EL (cell line): ENCODE results near the gene PEX11G.

Experiments used
- DNase-seq: peaks from one replicate; pipeline ENCODE4 v3.0.0-alpha.2; 2016

The PEX11G gene

DNA sequence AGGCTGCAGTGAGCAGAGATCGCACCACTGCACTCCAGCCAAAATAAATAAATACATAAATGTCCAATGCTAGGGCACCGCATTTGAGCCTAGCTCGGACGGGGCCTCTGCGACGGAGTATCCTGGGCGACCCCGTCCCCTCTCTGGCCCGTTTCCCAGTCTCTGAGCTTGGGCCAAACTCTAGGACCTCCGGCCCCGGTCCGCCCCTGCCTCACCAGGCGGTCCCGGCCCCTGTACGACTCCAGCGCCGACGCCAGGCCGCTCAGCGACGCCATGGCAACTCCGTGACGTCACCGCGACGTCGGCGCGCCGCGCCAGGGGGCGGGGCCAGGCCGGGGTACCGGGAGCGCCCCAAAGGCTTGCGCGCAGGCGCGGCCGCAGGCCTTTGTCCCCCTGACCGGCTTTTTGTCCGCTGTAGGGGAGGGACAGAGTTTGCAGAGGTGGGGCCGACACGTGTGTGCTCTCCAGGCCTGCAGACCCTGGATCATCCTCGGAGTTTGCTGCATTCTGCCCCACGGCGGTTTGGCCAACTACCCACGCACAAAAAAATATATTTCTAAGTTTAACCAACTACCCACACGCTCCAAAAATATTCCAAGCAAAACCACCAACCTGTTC lies at the start of gene PEX11G:
Gene PEX11G, minus strand, starts transcription at position 300 of the 618 bp plus-strand sequence. Its CDS starts 25 bp downstream, at position 275.
- DNase-seq = peak; percentile 85

GRCh38 chr19:7535998-7536695 lies 47.3 kb upstream of the PEX11G start:
- DNase-seq = no peak

DNA sequence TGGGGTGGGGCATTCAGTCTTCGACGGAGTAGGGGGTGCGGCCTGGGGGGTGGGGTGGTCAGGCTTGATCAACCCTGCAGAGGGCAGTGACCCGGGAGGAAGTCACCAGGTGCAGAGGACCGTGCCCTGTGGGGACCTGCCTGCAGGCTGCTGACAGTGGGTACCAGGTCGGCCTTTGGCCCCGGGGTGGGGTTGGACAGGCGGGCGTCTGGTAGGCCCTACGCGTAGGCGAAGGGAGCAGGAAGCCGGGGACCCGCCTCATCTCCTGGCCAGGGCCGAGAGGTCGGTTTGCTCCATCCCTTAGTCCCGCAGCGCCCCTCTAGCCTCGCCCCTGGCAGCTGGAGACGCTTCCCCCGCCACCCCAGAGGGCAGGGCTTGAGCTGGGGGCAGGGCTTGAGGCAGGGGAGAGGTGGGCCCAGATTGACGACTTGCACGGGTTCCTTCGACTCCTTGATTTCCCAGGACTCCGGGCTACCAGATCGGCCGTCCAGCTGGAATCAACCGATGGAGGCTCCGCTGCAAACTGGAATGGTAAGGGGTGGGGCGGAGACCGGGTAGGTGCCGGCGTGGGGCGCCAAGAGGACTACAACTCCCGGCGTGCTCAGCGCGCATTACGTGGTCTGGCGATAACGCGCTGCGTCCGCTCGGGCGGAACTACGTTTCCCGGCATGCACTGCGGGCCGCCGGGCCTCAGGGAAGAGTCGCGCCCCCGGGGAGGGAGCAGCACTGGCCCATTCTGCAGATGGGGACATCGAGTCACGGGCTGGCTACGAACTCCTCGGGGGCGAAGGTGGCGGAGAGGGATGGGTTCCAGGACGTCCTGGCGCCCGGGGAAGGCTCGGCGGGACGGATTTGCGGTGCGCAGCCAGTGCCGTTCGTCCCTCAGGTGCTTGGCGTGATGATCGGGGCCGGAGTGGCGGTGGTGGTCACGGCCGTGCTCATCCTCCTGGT lies 46.5 kb upstream of the PEX11G start, which contains the start of gene PNPLA6:
Gene PNPLA6, plus strand, starts transcription at position 671 of the 951 bp plus-strand sequence. Its CDS starts 72 bp downstream, at position 743.
- peak; percentile 92 for DNase-seq

DNA sequence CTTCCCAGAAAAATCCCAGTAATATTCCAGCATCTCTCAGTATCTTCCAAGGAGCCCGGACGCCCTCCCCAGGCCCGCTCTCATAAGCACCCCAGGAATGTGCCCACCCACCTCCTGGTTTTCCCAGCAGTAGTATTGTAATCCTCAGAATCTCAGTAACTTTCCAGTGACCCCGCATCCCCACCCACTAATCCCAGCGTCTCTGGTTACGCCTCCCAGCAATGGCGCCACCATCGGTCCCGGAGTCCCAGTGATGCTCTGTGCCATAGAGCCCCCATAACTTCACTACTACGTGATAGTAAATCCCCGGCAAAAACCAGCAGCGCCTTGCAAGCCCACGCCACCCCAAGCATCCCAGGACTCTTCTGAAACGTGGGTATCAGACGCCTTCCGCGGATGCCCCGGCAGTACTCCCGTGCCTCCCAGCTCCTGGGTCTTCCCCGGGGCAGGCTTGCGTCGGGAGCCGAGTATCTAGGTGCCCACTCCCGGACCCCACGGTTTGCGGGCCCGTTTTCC lies 45.8 kb upstream of the PEX11G start:
- peak; percentile 87 for DNase-seq

DNA sequence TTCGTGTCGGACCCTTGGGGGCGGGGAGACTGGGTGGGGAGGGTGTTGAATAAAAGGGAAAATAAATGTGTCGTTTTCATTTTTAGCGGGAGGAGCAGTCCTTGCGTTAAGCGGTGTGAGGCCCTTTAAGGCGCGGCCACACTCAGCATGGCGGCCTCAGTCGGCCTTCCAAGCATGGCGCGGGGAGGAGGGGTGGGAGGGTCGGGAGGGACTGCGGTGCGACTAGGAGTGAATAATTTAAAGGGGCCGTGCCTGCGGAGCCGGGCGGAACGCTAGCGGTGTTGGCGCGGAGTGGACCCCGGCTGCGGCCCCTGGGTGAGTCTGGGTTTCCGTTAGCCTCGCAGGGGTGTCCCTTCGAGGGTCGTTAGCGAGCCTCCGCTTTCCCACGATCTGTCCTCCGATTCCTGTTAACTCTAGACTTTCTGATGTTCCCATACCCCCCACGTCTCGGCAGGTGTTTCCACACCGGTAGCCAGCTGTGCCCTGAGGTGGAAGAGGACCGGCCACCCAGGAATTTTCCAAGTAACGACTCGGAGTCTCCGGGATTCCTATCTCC lies 45.2 kb upstream of the PEX11G start:
- peak; percentile 87 for DNase-seq

GRCh38 chr19:7533281-7533885 lies 44.5 kb upstream of the PEX11G start:
- peak; percentile 56 for DNase-seq

GRCh38 chr19:7529610-7530490 lies 41.0 kb upstream of the PEX11G start:
- DNase-seq = no peak

DNA sequence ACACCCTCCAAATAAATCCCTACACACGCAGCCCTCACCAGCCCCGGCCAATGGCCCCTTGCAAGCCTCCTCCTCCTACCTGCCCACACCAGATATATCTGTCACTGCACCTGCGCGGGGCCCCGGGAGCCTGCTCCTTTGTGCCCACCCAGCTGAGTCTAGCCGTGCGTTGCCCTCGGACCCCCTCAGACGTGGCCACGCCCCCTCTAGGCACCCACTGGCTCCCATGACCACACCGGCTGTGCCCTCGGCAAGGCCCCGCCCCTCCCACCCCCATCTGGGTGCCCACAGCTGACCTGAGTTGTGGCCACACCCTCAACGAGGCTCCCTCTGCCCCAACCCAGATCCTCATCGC lies 40.4 kb upstream of the PEX11G start:
- DNase-seq = no peak

DNA sequence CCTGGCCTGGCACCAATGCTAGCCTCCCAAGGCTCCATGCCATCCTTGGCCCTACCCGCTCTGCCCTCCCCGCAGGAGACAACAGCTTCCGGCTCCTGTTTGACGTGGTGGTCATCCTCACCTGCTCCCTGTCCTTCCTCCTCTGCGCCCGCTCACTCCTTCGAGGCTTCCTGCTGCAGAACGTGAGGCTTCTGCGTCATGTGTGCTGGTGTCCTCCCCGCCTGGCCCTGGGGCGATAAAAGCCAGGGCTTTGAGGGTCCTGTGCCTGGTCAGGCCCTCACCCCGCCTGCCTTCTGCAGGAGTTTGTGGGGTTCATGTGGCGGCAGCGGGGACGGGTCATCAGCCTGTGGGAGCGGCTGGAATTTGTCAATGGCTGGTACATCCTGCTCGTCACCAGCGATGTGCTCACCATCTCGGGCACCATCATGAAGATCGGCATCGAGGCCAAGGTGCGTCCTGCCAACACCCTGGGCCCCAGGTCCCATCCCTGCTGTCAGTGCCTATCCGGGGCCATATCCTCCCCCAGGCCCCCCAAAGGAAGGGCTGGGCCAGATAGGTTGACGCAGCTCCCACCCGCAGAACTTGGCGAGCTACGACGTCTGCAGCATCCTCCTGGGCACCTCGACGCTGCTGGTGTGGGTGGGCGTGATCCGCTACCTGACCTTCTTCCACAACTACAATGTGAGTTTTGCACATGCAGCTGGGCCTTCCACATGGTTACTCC lies 39.8 kb upstream of the PEX11G start:
- DNase-seq = no peak

- no peak for DNase-seq
These were observed 39.3 kb upstream of the PEX11G start for GRCh38 chr19:7528192-7528519.

DNA sequence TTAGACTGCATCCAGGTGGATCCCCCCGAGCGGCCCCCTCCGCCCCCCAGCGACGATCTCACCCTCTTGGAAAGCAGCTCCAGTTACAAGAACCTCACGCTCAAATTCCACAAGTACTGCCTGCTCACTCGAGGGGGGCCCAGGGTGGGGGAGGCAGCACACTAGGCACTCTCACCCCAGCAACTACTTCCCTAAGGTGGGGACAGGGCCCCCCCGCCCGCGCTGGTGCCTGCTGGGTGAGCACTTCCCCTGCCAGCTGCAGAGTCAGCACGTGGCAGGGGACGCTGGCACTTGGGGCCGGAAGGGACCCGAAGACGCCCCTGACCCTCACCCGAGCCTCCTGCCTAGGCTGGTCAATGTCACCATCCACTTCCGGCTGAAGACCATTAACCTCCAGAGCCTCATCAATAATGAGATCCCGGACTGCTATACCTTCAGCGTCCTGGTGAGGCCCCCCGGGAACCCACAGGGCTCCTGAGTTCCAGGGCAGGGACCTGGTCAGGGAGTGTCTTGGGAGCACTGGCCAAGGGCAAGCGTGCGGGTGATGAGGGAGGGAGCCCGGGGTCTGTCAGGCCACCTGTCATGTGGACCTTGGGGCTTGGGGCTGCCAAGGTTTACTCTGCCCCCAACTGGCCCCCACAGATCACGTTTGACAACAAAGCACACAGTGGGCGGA lies 38.8 kb upstream of the PEX11G start:
- DNase-seq = no peak

DNA sequence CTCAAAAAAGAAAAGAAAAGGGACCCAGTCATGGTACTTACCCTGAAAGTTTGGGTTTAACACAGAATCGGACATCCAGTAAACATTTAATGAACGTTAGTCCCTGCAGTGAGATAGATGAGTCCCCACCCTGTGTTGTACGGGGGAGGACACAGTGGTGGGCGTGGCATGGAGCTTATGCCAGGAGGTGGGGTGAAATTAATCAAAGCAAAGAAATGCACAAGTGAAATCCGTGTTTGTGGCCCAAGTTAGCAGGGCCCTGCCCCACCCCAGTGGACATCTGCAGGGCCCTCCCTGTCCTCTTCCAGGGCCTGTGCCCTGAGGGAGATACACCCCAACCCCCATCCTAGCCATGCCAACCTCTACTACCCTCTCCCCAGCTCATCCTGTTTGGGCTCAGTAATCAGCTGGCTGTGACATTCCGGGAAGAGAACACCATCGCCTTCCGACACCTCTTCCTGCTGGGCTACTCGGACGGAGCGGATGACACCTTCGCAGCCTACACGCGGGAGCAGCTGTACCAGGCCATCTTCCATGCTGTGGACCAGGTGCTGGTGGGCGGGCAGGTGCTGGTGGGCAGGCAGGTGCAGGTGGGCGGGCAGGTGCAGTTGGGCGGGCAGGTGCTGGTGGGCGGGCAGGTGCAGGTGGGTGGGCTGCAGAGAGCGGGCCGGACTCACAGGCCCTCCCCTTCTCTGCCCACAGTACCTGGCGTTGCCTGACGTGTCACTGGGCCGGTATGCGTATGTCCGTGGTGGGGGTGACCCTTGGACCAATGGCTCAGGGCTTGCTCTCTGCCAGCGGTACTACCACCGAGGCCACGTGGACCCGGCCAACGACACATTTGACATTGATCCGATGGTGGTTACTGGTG lies 37.5 kb upstream of the PEX11G start:
- no peak for DNase-seq

- no peak for DNase-seq
These were observed 36.3 kb upstream of the PEX11G start for GRCh38 chr19:7524992-7525739.

DNA sequence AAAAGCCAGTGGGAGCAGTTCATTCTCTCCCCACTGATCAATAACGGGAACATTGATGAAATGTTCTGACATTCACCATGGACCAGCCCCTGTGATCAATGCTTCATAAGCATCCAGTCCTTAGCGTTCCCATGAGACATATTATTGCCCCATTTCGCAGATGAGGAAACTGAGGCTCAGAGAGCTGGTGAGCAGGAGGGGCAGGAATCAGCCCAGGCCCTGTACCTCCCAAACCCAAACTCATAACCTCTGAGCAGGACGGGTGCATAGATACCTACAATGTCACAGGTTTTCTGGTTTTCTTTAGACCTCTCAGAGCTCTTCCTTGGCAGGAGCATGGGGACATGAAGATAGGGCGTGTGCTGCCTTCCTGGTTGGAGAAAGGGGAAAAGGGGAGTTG lies 35.7 kb upstream of the PEX11G start:
- no peak for DNase-seq

GRCh38 chr19:7522923-7523667 lies 34.3 kb upstream of the PEX11G start:
- peak; percentile 44 for DNase-seq

GRCh38 chr19:7522072-7522922 lies 33.5 kb upstream of the PEX11G start, which contains the start of gene MCOLN1:
MCOLN1 (plus strand) TSS chr19:7522624; CDS start chr19:7522751, 127 bp downstream.
- peak; percentile 97 for DNase-seq
